UCSD-AML1 (cell line): ENCODE data around the gene COX7B2.
A peak's percentile ranks its signal among the peaks of the same experiment; 100 is the strongest.

Experiments used
- DNase-seq: peaks from one replicate; lab custom pipeline; 2025; ENCODE audit not compliant: unreplicated experiment; lab: John Stamatoyannopoulos, UW

The COX7B2 gene, protein sequence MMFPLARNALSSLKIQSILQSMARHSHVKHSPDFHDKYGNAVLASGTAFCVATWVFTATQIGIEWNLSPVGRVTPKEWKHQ

GRCh38 chr4:46909078-46909477, at the start of gene COX7B2:
Gene COX7B2, minus strand, starts transcription at chr4:46909245. Its CDS starts 174,053 bp downstream, at chr4:46735192.
- no peak for DNase-seq

- no peak for DNase-seq
Measured at GRCh38 chr4:46956451-46956850, 47.4 kb upstream of the COX7B2 start.

DNA sequence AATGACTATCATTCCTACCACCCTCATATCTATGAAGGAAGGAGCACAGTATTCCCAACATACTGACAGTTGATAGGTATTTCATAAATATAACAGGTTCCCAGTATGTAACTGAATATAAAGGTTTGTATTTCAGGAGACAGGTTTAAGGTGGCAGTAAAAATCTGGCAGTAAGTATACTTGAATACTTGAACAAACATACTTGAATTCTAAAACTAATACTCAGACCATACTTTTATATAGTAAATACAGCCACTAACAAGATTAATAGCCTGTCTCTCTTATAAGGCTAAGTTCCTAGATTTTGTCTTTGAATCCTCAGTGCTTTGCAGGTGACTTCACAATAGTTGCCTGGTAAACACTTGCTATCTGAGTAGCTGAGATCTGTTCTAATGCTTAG, 46.6 kb upstream of the COX7B2 start:
- DNase-seq, result no peak

DNA sequence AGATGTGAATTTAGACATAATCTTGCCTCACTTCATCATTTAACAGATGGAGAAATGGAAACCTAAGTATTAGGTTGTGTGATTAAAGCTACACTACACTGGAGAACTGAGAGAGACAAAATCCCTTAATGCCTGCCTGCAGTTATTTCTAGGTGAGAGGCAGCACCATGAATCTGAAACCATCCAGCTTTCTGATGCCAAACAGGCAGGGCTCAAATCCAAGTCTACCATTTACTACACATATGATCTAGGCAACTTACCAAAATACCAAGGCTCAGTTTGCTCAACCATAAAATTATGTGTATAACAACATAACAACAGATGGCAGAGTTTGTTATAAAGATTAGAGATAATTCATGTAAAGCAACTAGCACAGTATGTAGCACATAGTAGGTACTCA, 45.6 kb upstream of the COX7B2 start:
- no peak for DNase-seq

- no peak for DNase-seq
Measured at GRCh38 chr4:46953564-46953963, 44.5 kb upstream of the COX7B2 start.

- DNase-seq, result no peak
Measured at GRCh38 chr4:46952451-46952850, 43.4 kb upstream of the COX7B2 start.

GRCh38 chr4:46950826-46951225, 41.8 kb upstream of the COX7B2 start:
- no peak for DNase-seq

DNA sequence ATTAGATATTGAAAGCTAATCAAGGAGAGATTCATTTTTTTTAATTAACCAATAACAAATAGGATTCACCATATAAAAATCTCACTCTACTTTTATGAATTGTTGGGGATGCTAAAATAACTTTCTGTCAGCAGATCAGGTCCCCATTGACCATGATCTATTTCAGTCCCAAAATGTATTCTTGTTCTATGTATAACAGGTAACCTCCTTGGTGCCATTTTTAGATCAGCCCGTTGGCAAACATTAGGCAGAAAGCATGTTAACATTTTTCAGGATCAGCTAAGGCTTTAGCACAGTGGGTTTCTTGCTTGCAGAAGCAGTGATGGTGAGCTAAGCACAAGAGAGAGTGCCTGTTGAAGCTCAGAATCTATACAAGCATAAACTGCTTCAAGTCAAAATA, 40.8 kb upstream of the COX7B2 start:
- DNase-seq, result no peak

GRCh38 chr4:46947541-46947940, 38.5 kb upstream of the COX7B2 start:
- no peak for DNase-seq

DNA sequence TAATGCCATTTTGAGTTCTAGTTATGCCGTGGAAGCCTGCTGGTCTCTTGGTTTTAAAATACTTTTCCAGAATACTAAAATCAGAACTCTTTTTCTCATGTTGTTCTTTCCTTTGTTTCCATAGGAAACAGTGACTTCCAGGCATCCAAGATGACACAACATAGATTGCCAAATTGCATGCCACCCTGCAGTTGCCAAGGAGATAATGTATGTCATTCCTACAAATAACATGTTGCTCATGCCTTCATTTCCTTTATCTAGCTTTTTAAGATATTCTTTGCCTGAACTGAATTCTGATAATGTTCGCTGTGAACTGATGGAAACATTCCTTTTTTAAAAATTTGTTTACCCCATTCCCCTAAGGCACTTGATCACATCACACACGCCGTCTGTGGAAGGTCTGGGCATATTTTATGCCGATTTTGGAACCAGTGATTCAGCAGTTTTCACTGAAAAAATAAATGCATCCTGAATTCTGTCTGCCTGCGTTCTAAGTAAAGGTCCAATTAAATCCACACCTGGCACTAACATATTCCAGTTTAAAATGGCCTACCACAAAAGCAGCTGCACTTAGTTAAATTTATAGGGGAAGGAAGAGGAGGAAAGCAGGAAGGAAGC, 38.0 kb upstream of the COX7B2 start:
- DNase-seq, result no peak

- no peak for DNase-seq
Measured at GRCh38 chr4:46945062-46945461, 36.0 kb upstream of the COX7B2 start.

GRCh38 chr4:46944345-46944744, 35.3 kb upstream of the COX7B2 start:
- no peak for DNase-seq

DNA sequence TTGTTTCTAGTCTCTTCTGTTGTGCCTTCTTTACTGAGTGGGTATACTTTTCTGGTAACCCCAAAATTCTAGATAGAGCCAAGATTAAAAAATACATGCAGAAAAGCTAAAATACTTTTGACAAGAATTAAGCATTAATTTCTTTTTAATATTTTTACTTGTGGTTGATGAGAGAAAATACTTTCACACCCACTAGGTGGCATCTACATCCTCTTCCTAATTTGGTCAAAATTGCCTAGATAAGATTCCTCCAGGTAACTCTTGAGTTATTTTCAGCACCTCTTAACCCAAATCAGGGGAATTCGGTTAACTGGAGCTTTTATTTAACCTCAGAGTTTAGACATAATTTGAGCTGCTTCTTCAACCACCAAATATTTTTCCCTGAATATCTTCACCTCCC, 28.4 kb upstream of the COX7B2 start:
- DNase-seq, result no peak

DNA sequence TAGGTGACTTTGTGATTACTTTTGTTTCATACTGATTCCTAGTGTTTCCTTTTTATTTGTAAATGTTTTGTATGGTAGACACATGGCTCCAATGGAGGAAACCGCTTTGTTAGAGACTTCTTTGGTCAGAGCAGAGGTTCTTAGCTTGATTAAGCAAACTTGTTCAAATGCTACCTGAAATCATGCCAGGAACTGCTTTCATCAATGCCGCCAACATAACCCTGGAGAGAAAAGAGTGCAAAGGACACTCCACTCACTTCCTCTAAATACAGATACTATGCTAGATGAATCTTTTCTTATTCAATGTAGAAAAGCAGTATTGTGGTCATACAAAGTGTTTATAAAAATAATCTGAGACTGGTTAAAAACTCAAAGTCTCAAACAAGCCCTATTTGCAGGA, 25.7 kb upstream of the COX7B2 start:
- DNase-seq, result no peak

DNA sequence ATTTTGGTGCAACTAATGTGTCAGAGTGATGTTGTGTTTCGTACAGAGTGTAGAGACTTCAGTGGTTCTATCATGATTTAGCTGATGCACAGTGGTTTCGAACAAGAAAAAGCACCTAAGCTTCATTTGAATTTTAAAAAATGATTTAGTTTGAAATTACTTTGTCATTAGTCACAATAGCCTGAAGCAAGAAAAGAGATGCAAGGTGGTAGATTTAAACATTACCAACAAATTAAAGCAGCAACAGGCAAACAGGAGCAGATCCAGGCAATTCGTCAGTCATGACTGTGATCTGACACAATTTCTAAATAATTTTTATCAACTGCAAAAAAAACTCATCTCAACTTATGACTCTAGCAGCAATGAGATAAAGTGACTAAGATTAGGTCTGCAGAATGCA, 24.6 kb upstream of the COX7B2 start:
- no peak for DNase-seq

- DNase-seq, result peak; percentile 11
Measured at GRCh38 chr4:46931981-46932380, 22.9 kb upstream of the COX7B2 start.

GRCh38 chr4:46930891-46931290, 21.8 kb upstream of the COX7B2 start:
- no peak for DNase-seq

DNA sequence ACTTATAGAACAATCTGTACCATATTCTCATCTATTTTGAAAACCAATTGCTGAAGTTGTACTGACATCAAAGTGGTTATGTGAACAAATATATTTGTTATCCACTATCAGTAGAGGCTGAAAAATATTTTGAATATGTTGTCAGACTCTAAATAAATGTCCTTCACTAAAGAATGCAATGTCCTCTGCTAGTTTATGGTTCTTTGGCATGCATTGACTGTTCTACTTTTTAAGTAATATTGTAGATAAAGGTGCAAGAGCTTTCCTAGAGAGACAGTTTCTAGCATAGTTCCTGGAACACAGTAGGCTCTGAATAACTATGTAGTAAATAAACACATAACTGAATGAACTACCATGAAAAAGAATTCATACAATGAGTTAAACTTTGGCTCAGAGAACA, 18.2 kb upstream of the COX7B2 start:
- no peak for DNase-seq

DNA sequence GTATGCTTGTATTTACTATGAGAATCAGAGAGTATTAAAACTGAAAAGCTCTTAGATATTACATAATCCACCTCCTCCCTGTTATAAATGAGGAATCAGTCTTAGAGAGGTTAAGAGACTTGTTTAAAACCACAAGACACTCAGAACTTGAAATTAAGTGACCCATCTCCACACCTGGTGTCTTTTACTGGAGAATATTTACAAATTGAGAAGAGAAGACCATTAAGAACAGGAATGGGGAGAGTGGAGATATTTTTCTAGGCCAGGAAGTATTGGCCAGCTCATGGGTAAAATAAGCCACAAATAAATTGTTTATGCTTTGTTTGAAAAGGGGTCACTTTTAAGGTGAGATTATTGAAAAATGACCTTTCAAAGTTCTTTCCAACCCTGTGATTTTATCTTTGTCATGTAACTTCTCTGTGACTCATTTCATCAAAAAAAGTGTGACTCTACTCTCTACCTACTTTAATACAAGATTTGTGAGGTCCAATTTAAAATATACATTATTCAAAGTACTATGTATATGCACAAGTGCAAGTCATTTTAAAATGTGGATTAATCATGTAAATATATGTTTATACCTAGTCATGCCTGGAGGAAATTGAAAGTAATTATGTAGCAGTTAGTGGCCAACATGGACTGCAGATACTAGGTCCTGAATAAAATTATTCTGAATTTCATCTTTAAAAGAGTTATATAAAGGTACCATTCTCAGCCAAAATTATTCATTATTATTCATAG, 15.9 kb upstream of the COX7B2 start:
- no peak for DNase-seq

DNA sequence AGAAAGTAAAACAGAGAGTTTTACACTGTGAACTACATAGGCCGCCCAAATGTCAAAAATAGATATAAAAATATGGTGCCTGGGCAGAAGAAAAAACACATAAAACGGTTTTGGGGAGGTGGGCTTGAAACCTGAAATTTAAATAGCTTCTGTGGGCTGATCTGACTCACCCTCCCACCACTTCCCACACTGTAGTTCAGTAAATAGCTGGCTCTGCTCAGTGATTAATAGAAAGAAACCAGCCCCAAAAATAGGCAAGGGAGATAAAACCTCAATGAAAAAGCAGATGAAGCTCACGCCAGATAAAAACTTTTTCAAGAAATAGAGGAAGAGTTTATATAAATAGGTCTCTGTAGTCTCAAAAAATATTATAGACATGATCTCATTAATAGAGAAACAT, 13.2 kb upstream of the COX7B2 start:
- no peak for DNase-seq

- no peak for DNase-seq
Measured at GRCh38 chr4:46908148-46908547, 897 bp downstream of the COX7B2 start.

- DNase-seq, result no peak
Measured at GRCh38 chr4:46900082-46900481, 9.0 kb downstream of the COX7B2 start.

DNA sequence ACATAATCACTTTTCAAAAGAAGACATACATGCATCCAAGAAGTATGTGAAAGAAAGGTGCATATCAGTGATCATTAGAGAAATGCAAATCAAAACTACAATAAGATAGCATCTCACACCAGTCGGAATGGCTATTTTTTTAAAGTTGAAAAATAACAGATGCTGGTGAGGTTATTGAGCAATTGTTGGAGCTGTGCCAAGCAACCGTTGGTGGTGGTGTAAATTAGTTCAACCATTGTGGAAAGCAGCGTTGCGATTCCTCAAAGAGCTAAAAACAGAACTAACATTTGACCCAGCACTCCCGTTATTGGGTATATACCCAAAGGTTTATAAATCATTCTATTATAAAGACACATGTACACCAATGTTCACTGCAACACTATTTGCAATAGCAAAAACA, 14.2 kb downstream of the COX7B2 start:
- DNase-seq, result no peak
